Osteocyte (in vitro differentiated cells): ENCODE measurements around the gene SNCG. TPM values are rescaled to one million over a fixed set of nuclear protein-coding genes. Genes with fewer than 3 reads are reported as not detected.
"Not testable (repeated sequence)": the region's sequence is repeated elsewhere in the genome, so short reads cannot be mapped to it uniquely, and the experiment has no call there.

Experiments
- DNase-seq: peaks from one replicate; pipeline ENCODE4 v3.0.0; 2021; ENCODE audit warnings: mixed read lengths; ENCODE audit not compliant: unreplicated experiment; ENCODE audit errors: extremely low spot score
- H3K27ac Mint-ChIP-seq: one replicate; pipeline ENCODE4 v1.8.0; 2021; ENCODE audit warnings: mild to moderate bottlenecking, mixed read lengths; ENCODE audit not compliant: unreplicated experiment
- H3K27me3 Mint-ChIP-seq: one replicate; pipeline ENCODE4 v1.8.0; 2021; ENCODE audit warnings: mixed read lengths; ENCODE audit not compliant: unreplicated experiment
- H3K36me3 Mint-ChIP-seq: one replicate; pipeline ENCODE4 v1.8.0; 2021; ENCODE audit warnings: mixed read lengths; ENCODE audit not compliant: unreplicated experiment
- H3K4me1 Mint-ChIP-seq: one replicate; pipeline ENCODE4 v1.8.0; 2021; ENCODE audit warnings: mixed read lengths; ENCODE audit not compliant: unreplicated experiment
- H3K4me3 Mint-ChIP-seq: one replicate; pipeline ENCODE4 v1.8.0; 2021; ENCODE audit warnings: mild to moderate bottlenecking, moderate library complexity, mixed read lengths; ENCODE audit not compliant: unreplicated experiment
- H3K9me3 Mint-ChIP-seq: one replicate; pipeline ENCODE4 v1.8.0; 2021; ENCODE audit warnings: mixed read lengths; ENCODE audit not compliant: unreplicated experiment
- CTCF ChIP-seq: fragments of 200-600 bp; sonication (generic); IDR thresholded peaks from 2 replicates; pipeline ENCODE4 v1.5.0; 2021; ENCODE audit warnings: antibody characterized with exemption, mild to moderate bottlenecking, moderate library complexity
- total RNA-seq: library from RNA; stranded (reverse); gene quantifications from 2 replicates; pipeline ENCODE4 v1.2.1, GENCODE V29; 2021

SNCG gene
- total RNA-seq, 1 donor from 2014 or later: not detected

- Mint-ChIP-seq H3K4me3 (no peak overlapping the region), H3K27me3 (peaks cover 17% of the 10 kb centered on the region), H3K36me3 (peaks cover 5% of the 10 kb centered on the region), H3K27ac (no peak overlapping the region), H3K9me3 (no peaks in the 10 kb centered on the region), H3K4me1 (peaks cover 7% of the 10 kb centered on the region)
- no peak for TF ChIP-seq CTCF
- DNase-seq: peak; percentile 75
Measured at GRCh38 chr10:86944907-86945306, 13.5 kb upstream of the SNCG start.

- no peaks in the 10 kb centered on the region for H3K9me3 Mint-ChIP-seq
- peaks cover 5% of the 10 kb centered on the region for H3K36me3 Mint-ChIP-seq
- H3K4me1 Mint-ChIP-seq: peaks cover 7% of the 10 kb centered on the region
- H3K4me3 Mint-ChIP-seq: no peak overlapping the region
- peak; percentile 50 for TF ChIP-seq CTCF
- H3K27ac Mint-ChIP-seq: no peak overlapping the region
- DNase-seq: peak; percentile 77
- H3K27me3 Mint-ChIP-seq: peaks cover 17% of the 10 kb centered on the region
Measured at GRCh38 chr10:86945361-86946212, 12.8 kb upstream of the SNCG start.

- Mint-ChIP-seq H3K4me3 (no peak overlapping the region), H3K27ac (no peak overlapping the region), H3K4me1 (peaks cover 7% of the 10 kb centered on the region), H3K9me3 (no peaks in the 10 kb centered on the region), H3K27me3 (peaks cover 17% of the 10 kb centered on the region), H3K36me3 (peaks cover 5% of the 10 kb centered on the region)
- no peak for TF ChIP-seq CTCF
- DNase-seq: peak; percentile 71
Measured at GRCh38 chr10:86946213-86947155, 11.9 kb upstream of the SNCG start.

- H3K27ac Mint-ChIP-seq, H3K4me1 Mint-ChIP-seq, H3K36me3 Mint-ChIP-seq, H3K4me3 Mint-ChIP-seq, H3K9me3 Mint-ChIP-seq: not testable (repeated sequence)
- DNase-seq: peak; percentile 46
- peaks cover 17% of the 10 kb centered on the region for H3K27me3 Mint-ChIP-seq
Measured at GRCh38 chr10:86947806-86948205, 10.6 kb upstream of the SNCG start.

- peaks cover 27% of the 10 kb centered on the region for H3K4me1 Mint-ChIP-seq
- H3K27me3 Mint-ChIP-seq: peaks cover 17% of the 10 kb centered on the region
- H3K27ac Mint-ChIP-seq: no peak overlapping the region
- no peak overlapping the region for H3K4me3 Mint-ChIP-seq
- H3K9me3 Mint-ChIP-seq: peaks cover 9% of the 10 kb centered on the region
- no peak for DNase-seq
- no peak for TF ChIP-seq CTCF
- peaks cover 5% of the 10 kb centered on the region for H3K36me3 Mint-ChIP-seq
Measured at GRCh38 chr10:86950349-86950748, 8.1 kb upstream of the SNCG start.
